Activated naive CD4-positive, alpha-beta T cell treated with anti-CD3 and anti-CD28 coated beads, Interleukin-2, amount 50 U/mL, for 72 hours (primary cell): Measurements from ENCODE around the gene PDE4D. TPM values are rescaled to one million over a fixed set of nuclear protein-coding genes. Genes with fewer than 3 reads are reported as not detected.
"Not testable (repeated sequence)": the region's sequence is repeated elsewhere in the genome, so short reads cannot be mapped to it uniquely, and the experiment has no call there.

Source experiments
- ATAC-seq, 2 donors: fragments of 150-1000 bp; cut with Tn5 transposase; 2 replicates each; pipeline ENCODE4 v1.10.0; 2021; ENCODE audit warnings: mild to moderate bottlenecking in 2 of 2, moderate library complexity in 2 of 2
- DNase-seq, 2 donors: peaks; one replicate each; pipeline ENCODE4 v3.0.0; 2021 to 2022; ENCODE audit warnings: low spot score in 2 of 2
- H3K27ac Mint-ChIP-seq, 2 donors: one replicate each; pipeline ENCODE4 v1.8.0; 2022; ENCODE audit warnings: mild to moderate bottlenecking in 2 of 2, mixed read lengths in 2 of 2
- H3K36me3 Mint-ChIP-seq, 2 donors: one replicate each; pipeline ENCODE4 v1.8.0; 2022; ENCODE audit warnings: mixed read lengths in 2 of 2
- H3K9me3 Mint-ChIP-seq, 2 donors: one replicate each; pipeline ENCODE4 v1.8.0; 2022; ENCODE audit warnings: mixed read lengths in 2 of 2
- total RNA-seq, 2 donors: library from RNA; stranded (reverse); gene quantifications; one replicate each; pipeline ENCODE4 v1.2.3, GENCODE V29; 2022

The PDE4D gene
- total RNA-seq, 2 donors from 2014 or later: 31.1 to 86.7 TPM

DNA sequence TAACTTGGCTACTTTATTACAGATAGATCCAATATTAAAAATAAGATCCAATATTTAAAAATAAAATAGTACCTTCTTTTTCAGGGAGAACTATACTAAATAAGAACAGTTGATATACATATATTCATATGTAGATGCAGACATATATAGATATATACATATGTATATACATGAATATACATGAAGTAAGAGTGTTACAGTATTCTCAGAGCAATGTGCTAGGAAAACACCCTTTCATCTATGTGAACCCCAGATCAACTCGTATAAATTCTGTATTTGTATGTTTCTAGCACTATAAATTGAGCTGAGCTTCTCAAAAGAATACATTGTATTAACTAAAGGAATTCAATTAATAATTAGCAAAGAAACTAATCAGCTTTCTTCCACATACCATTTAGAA, 287.6 kb downstream of the PDE4D start:
- Mint-ChIP-seq H3K36me3 (no peaks in the 10 kb centered on the region), H3K9me3 (peaks cover 4 to 6% of the 10 kb centered on the region in 2 donors), H3K27ac (no peak overlapping the region)
- ATAC-seq (no peak), DNase-seq (no peak)

DNA sequence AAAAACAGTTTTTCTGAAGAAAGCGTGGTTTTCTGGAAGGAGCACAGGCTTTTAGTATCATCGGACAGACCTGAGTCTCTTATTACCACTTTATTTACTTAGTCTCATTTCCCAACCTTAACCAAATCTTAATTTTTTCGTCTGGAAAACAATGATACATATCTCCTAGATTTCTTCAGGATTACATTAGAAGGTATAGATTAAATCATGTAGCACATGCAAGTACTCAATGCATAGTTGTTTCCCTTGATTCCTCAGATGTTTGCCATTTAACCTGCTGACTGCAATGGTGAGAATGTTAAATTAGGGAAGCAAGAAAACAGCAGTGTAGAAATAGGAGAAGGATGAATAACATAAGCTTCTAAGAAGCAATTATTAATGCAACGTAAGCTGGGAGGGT, 289.4 kb downstream of the PDE4D start:
- DNase-seq (no peak), ATAC-seq (no peak)
- Mint-ChIP-seq H3K36me3 (no peaks in the 10 kb centered on the region), H3K27ac (no peak overlapping the region), H3K9me3 (peaks cover 4 to 5% of the 10 kb centered on the region in 2 donors)

GRCh38 chr5:59600998-59601397, 292.5 kb downstream of the PDE4D start:
- Mint-ChIP-seq H3K36me3 (no peaks in the 10 kb centered on the region), H3K27ac (no peak overlapping the region), H3K9me3 (no peaks in the 10 kb centered on the region)
- DNase-seq: no peak
- peak in 1 of 2 donors; percentile 83 for ATAC-seq

DNA sequence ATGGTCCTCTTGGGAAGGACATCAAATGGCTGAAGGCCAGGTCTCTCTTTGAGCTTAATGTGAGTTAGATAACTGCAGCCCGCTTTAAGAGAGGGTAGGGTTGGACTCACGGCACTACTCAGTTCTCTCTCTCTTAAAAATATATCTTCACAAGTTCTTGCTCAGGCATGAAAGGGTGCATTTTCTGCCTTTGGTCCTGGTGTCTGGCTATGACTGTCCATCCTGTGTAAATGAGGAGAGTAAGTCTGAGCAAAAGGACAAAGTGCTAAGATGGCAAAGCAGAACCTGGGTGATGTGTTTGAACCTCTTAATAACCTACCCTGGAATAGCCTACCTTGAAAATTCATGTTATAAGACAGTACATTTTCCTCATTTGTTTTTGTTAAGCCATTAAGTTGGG, 293.4 kb downstream of the PDE4D start:
- ATAC-seq: no peak
- Mint-ChIP-seq H3K27ac (no peak overlapping the region), H3K36me3 (no peaks in the 10 kb centered on the region), H3K9me3 (no peaks in the 10 kb centered on the region)
- DNase-seq: no peak

DNA sequence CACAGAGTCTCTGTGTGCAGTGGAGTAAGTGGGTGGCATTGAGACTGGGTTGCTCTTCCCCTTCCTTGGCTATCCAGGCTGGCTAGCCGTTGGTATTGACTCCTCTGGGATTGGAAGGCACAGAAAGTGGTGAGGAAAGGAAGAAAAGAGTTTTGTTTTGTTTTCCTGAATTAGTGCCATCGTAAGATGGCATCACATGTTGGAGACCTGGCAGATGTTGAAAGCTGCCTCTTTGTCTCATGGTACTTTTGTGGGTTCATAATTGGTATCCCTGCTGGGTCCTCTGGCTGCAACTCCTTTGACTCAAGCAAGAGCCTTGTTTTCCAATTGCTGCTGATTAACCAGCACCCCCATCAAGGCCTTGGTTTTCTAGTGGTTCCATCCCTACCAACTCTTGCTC, 293.8 kb downstream of the PDE4D start:
- Mint-ChIP-seq H3K27ac (no peak overlapping the region), H3K9me3 (no peaks in the 10 kb centered on the region), H3K36me3 (no peaks in the 10 kb centered on the region)
- ATAC-seq: no peak
- DNase-seq: no peak

GRCh38 chr5:59598547-59598874, 295.0 kb downstream of the PDE4D start:
- H3K36me3 Mint-ChIP-seq: no peaks in the 10 kb centered on the region

GRCh38 chr5:59597690-59598546, 295.6 kb downstream of the PDE4D start:
- no peak overlapping the region for H3K27ac Mint-ChIP-seq
- DNase-seq: no peak
- H3K9me3 Mint-ChIP-seq: peaks cover 0 to 3% of the 10 kb centered on the region in 2 donors
- no peak for ATAC-seq
- H3K36me3 Mint-ChIP-seq: no peaks in the 10 kb centered on the region

More at GRCh38 chr5:59598547-59598874, 295.0 kb downstream of the PDE4D start:
- DNase-seq: no peak
- peaks cover 0 to 3% of the 10 kb centered on the region in 2 donors for H3K9me3 Mint-ChIP-seq
- H3K27ac Mint-ChIP-seq: no peak overlapping the region
- no peak for ATAC-seq

- Mint-ChIP-seq H3K36me3 (no peaks in the 10 kb centered on the region), H3K27ac (no peak overlapping the region), H3K9me3 (peaks cover 0 to 3% of the 10 kb centered on the region in 2 donors)
- ATAC-seq (no peak), DNase-seq (no peak)
These were observed 296.8 kb downstream of the PDE4D start for GRCh38 chr5:59596586-59597350.

GRCh38 chr5:59594118-59594517, 299.4 kb downstream of the PDE4D start:
- H3K27ac Mint-ChIP-seq, H3K36me3 Mint-ChIP-seq, ATAC-seq, DNase-seq, H3K9me3 Mint-ChIP-seq: not testable (repeated sequence)

DNA sequence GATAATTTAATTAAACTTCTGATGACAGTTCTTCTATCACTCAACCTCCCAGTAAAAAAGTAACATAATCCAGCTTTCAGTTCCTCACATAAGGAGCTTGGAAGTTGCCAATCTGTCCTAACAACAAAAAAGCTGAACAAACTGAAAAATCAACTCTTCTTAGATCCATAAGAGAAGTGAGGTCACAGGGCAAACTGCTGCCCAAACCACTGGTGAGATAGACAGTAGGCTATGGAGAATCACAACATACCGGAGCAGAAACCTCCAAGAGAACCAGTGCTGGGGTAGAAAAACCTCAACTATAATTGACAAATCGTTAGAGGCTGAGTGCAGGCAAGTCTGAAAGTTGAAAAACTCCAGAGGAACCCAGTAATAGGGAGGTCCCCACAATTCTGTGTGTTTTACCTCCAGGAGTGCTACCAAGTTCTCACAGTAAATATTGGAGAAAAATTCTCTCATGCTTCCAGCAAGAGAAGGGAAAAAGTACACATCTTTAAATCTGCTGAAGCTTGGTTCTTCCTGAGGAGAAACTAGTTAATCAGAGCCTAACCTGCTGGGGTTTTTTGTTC, 300.0 kb downstream of the PDE4D start:
- H3K9me3 Mint-ChIP-seq: peaks cover 0 to 3% of the 10 kb centered on the region in 2 donors
- no peak for ATAC-seq
- no peaks in the 10 kb centered on the region for H3K36me3 Mint-ChIP-seq
- H3K27ac Mint-ChIP-seq: no peak overlapping the region
- no peak for DNase-seq

DNA sequence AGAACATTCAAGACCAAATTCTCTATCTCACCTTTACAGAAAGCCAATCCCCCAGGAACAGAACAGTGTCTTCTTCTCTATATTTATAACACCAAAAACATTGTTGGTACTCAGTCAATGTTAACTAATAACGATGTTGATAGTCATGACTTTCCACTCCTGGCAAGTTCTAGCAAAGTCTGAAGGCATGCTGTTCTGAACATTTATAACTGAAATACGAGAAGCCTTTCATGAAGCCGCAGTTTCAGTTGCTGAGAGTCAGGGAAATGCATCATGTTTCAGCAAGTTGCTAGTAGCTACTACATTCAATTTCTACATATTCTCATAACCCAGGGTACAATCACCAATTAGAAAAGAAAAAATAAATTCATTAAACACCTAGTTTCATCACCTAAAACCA, 301.4 kb downstream of the PDE4D start:
- Mint-ChIP-seq H3K27ac (no peak overlapping the region), H3K9me3 (peaks cover 0 to 3% of the 10 kb centered on the region in 2 donors), H3K36me3 (no peaks in the 10 kb centered on the region)
- ATAC-seq (no peak), DNase-seq (no peak)

GRCh38 chr5:59591162-59591561, 302.4 kb downstream of the PDE4D start:
- ATAC-seq: peak; percentile 87 to 100
- peaks cover 0 to 3% of the 10 kb centered on the region in 2 donors for H3K9me3 Mint-ChIP-seq
- peak overlapping the region in 1 of 2 donors; percentile 14 for H3K27ac Mint-ChIP-seq
- no peak for DNase-seq
- no peaks in the 10 kb centered on the region for H3K36me3 Mint-ChIP-seq

- H3K36me3 Mint-ChIP-seq: no peaks in the 10 kb centered on the region
- DNase-seq: no peak
- peak in 1 of 2 donors; percentile 48 for ATAC-seq
- H3K9me3 Mint-ChIP-seq: no peaks in the 10 kb centered on the region
- H3K27ac Mint-ChIP-seq: no peak overlapping the region
These were observed 304.6 kb downstream of the PDE4D start for GRCh38 chr5:59588922-59589321.

DNA sequence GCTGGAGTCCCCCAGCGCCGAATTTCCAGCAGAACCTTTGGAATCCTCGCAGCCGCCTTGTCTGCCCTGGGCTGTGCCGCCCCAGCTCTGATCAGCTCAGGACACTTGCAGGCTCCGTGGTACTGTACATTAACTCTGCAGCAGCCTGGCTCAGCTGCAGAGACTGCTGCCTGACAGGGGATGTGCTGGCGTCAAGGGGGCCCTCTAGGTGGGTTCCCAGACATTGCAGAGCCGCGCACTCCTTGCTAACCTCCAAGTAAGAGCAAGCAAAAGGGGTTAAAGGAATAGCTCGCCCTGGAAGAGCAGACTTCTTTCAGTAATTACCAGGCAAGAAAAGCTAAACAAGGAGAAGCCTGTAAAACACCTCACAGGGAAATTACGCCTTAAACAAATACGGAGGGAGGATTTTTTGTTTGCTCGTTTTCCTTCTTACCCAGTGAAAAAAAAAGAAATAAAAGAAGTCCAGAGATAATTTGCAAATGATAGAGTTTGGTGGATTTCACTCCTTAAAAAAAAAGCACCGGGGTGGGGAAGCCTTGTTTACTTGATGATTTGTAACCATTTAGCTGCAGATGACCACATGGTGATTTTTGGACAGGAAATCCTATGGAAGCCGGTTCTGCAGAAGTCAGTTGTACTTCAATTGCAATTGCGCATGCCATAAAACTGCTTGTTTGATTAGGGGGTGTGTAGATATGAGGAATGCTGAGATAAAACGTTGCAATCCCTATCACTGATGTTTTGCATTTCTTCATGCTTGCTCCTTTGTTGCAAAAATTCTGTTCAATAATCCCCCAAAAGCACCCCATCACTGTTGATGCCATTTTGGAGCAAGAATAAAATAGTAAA, 305.8 kb downstream of the PDE4D start:
- DNase-seq: no peak
- Mint-ChIP-seq H3K27ac (no peak overlapping the region), H3K36me3 (no peaks in the 10 kb centered on the region), H3K9me3 (no peaks in the 10 kb centered on the region)
- ATAC-seq: no peak

DNA sequence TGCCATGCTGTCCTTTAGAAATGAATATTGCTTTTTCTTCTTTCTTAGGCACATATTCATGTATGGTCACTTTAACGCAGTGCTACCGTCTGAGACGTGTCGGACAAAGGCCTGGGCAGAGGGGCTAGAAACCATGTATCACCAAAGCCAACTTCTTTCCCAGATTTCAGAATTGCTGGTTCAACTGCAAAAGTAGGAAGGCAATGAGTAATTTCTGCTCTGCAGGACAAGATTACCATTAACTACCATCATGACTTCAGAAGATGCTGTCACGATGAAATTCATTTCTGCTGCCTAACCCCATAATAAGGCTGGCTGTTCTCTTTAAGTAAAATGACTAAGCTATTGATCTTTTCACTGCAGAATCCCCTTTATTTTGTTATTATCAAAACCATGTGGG, 306.7 kb downstream of the PDE4D start:
- Mint-ChIP-seq H3K9me3 (no peaks in the 10 kb centered on the region), H3K36me3 (no peaks in the 10 kb centered on the region), H3K27ac (no peak overlapping the region)

More for the DNA sequence above, 306.7 kb downstream of the PDE4D start:
- ATAC-seq (no peak), DNase-seq (no peak)
